PC-3 (cell line): ENCODE data around the gene SLC25A17. TPM values are rescaled to one million over a fixed set of nuclear protein-coding genes. Genes with fewer than 3 reads are reported as not detected.
"Not testable (repeated sequence)": the region's sequence is repeated elsewhere in the genome, so short reads cannot be mapped to it uniquely, and the experiment has no call there.

Source experiments
- ATAC-seq: fragments of 200-7000 bp; cut with Tn5 transposase; 2 replicates; pipeline ENCODE4 v1.9.1; 2020; ENCODE audit warnings: mild to moderate bottlenecking, moderate library complexity
- BruUV-seq: library from RNA; stranded (reverse); fragments of 400-500 nt; replicated peaks from 2 replicates; lab custom pipeline; 2021; lab: Mats Ljungman, UMichigan
- CTCF ChIA-PET: fragments of 300-600 bp; sonication (Branson Sonifier 250); formaldehyde crosslinking; loops from one replicate; lab custom pipeline; 2022; ENCODE audit warnings: antibody characterized with exemption; lab: Charles Lee
- POLR2A ChIA-PET: fragments of 300-600 bp; sonication (Branson Sonifier 250); formaldehyde crosslinking; loops from one replicate; lab custom pipeline; 2022; ENCODE audit warnings: antibody characterized with exemption; ENCODE audit not compliant: unreplicated experiment; lab: Charles Lee
- DNase-seq: peaks from one replicate; pipeline ENCODE4 v3.0.0-alpha.2; 2015
- H2AFZ ChIP-seq: fragments of 300-600 bp; sonication (generic); 2 replicates; pipeline ENCODE4 v1.6.0; 2016; ENCODE audit warnings: antibody characterized with exemption, low read length
- H3F3A ChIP-seq: fragments of 300-600 bp; sonication (generic); one replicate; pipeline ENCODE4 v1.6.0; 2017; ENCODE audit warnings: antibody characterized with exemption, low read length, control low read depth, mild to moderate bottlenecking; ENCODE audit not compliant: unreplicated experiment
- H3K27ac ChIP-seq: fragments of 300-600 bp; sonication (generic); 2 replicates; pipeline ENCODE4 v1.5.1; 2016; ENCODE audit warnings: mild to moderate bottlenecking, low read length
- H3K27me3 ChIP-seq: fragments of 300-600 bp; sonication (generic); 2 replicates; pipeline ENCODE4 v1.6.1; 2016; ENCODE audit warnings: low read length, mixed read lengths
- H3K36me3 ChIP-seq: fragments of 300-600 bp; sonication (generic); 2 replicates; pipeline ENCODE4 v1.6.1; 2016; ENCODE audit warnings: low read depth, mixed run types, low read length, mixed read lengths
- H3K4me1 ChIP-seq: fragments of 300-600 bp; sonication (generic); 2 replicates; pipeline ENCODE4 v1.5.1; 2016; ENCODE audit warnings: low read length; ENCODE audit not compliant: insufficient read depth
- H3K4me2 ChIP-seq: fragments of 300-600 bp; sonication (generic); 2 replicates; pipeline ENCODE4 v1.6.0; 2016; ENCODE audit warnings: low read length
- H3K4me3 ChIP-seq: fragments of 300-600 bp; sonication (generic); 2 replicates; pipeline ENCODE4 v1.5.1; 2016; ENCODE audit warnings: mild to moderate bottlenecking, low read length, mixed read lengths
- H3K79me2 ChIP-seq: fragments of 300-600 bp; sonication (generic); 2 replicates; pipeline ENCODE4 v1.6.1; 2017; ENCODE audit warnings: low read length, mixed read lengths
- H3K9ac ChIP-seq: fragments of 300-600 bp; sonication (generic); 2 replicates; pipeline ENCODE4 v1.6.0; 2016; ENCODE audit warnings: mild to moderate bottlenecking, low read length
- H3K9me2 ChIP-seq: fragments of 300-600 bp; sonication (generic); replicated peaks from 2 replicates; pipeline ENCODE4 v1.6.1; 2016; ENCODE audit warnings: mixed run types, low read length, mixed read lengths
- H3K9me3 ChIP-seq: fragments of 300-600 bp; sonication (generic); 2 replicates; pipeline ENCODE4 v1.6.1; 2016; ENCODE audit warnings: low read length, mixed read lengths
- H4K20me1 ChIP-seq: fragments of 300-600 bp; sonication (generic); 2 replicates; pipeline ENCODE4 v1.6.1; 2016; ENCODE audit warnings: low read length, mixed read lengths
- CTCF ChIP-seq: fragments of 300-600 bp; sonication (generic); conservative IDR thresholded peaks from 2 replicates; pipeline ENCODE4 v1.5.1; 2017; ENCODE audit warnings: antibody characterized with exemption, low read depth, mild to moderate bottlenecking, low read length
- EZH2 ChIP-seq: fragments of 300-600 bp; sonication (generic); IDR thresholded peaks from one replicate; pipeline ENCODE4 v1.6.1; 2017; ENCODE audit warnings: antibody characterized with exemption, mild to moderate bottlenecking, low read length; ENCODE audit not compliant: unreplicated experiment
- EZH2phosphoT487 ChIP-seq: fragments of 300-600 bp; sonication (generic); IDR thresholded peaks from 2 replicates; pipeline ENCODE4 v1.6.1; 2018; ENCODE audit warnings: mild to moderate bottlenecking, antibody characterized with exemption, low read length, borderline replicate concordance
- intact Hi-C: fragments of 100-400 bp; cut with micrococcal nuclease; formaldehyde crosslinking; loops from 2 replicates; pipeline ENCODE4 v1.9.0; 2023
- total RNA-seq: library from RNA; depleted of rRNA; stranded (reverse); fragments of >200 nt; gene quantifications from 2 replicates; pipeline ENCODE4 v1.2.3, GENCODE V29; 2014

Gene SLC25A17
- total RNA-seq, 1 experiment from 2014 or later = 18.3 TPM

- H3K9me3 ChIP-seq = no peaks in the 10 kb centered on the region
- ChIA-PET POLR2A (no interaction called here), CTCF (no interaction called here)
- H3K4me1 ChIP-seq = peaks cover 33% of the 10 kb centered on the region
- no peak for ATAC-seq
- no peak overlapping the region for H2AFZ ChIP-seq
- H3K27ac ChIP-seq = no peak overlapping the region
- peak overlapping the region; percentile 95 for H3K4me2 ChIP-seq
- no peak for DNase-seq
- peaks cover 5% of the 10 kb centered on the region; the same call in 1 of the 2 replicates for H3K36me3 ChIP-seq
- H3K79me2 ChIP-seq = peaks cover 95% of the 10 kb centered on the region
- TF ChIP-seq EZH2 = no peak
- TF ChIP-seq EZH2phosphoT487 = no peak
- TF ChIP-seq CTCF = no peak
- peak overlapping the region; percentile 82 for H3K4me3 ChIP-seq
- H3K9ac ChIP-seq = peak overlapping the region; percentile 98
- intact Hi-C loops = no loop called here
- no TSS peak for BruUV-seq
- H3K9me2 ChIP-seq = no peaks in the 10 kb centered on the region
- no peaks in the 10 kb centered on the region for H3K27me3 ChIP-seq
- H4K20me1 ChIP-seq = peaks cover 22% of the 10 kb centered on the region; the same call in 1 of the 2 replicates
- no peaks in the 10 kb centered on the region for H3F3A ChIP-seq
Measured at GRCh38 chr22:40855071-40855978, 36.2 kb upstream of the SLC25A17 start.

DNA sequence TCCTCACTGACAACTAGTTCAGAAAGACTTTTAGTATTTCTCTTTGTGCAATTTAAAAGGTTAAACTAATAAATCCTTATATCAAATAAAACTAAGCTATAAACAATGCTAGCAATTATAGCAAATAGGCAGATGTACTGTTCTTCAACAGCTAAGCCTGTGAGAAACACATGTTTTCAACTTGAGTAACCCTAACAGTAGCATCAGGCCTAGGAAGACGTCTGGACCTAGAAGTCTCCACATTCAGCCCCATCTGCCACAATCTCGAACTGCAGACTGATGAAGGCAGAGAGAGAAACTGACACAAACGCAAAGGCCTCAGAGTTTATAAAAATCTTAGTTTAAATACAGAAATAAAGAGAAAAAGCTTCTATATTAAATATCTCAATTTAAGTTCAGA lies 34.8 kb upstream of the SLC25A17 start:
- ATAC-seq (no peak), DNase-seq (no peak)
- H3K9me3 ChIP-seq = no peaks in the 10 kb centered on the region
- no peaks in the 10 kb centered on the region for H3K9me2 ChIP-seq
- intact Hi-C loops = no loop called here
- H3K79me2 ChIP-seq = peaks cover 94% of the 10 kb centered on the region
- peaks cover 33% of the 10 kb centered on the region for H3K4me1 ChIP-seq
- no TSS peak for BruUV-seq
- H3K27me3 ChIP-seq = no peaks in the 10 kb centered on the region
- no peak overlapping the region for H2AFZ ChIP-seq
- ChIA-PET POLR2A (interaction anchor here (0.6 kb wide), 1 partner anchor 97 kb away, joined by 3 read pairs; the partner anchor contains the start of gene RBX1), CTCF (no interaction called here)
- TF ChIP-seq EZH2phosphoT487 (no peak), CTCF (no peak), EZH2 (no peak)
- H3K4me3 ChIP-seq = peak overlapping the region; percentile 82
- peak overlapping the region; percentile 98; the same call in 1 of the 2 replicates for H3K9ac ChIP-seq
- H3F3A ChIP-seq = no peaks in the 10 kb centered on the region
- peak overlapping the region; percentile 95 for H3K4me2 ChIP-seq
- no peak overlapping the region for H3K27ac ChIP-seq
- H3K36me3 ChIP-seq = peaks cover 11% of the 10 kb centered on the region; the same call in 1 of the 2 replicates
- peaks cover 22% of the 10 kb centered on the region; the same call in 1 of the 2 replicates for H4K20me1 ChIP-seq

- TF ChIP-seq EZH2 (no peak), CTCF (no peak), EZH2phosphoT487 (no peak)
- Histone ChIP-seq H3K36me3 (peaks cover 14% of the 10 kb centered on the region; the same call in 1 of the 2 replicates), H2AFZ (no peak overlapping the region), H3F3A (no peaks in the 10 kb centered on the region), H3K4me3 (peak overlapping the region; percentile 82), H3K27ac (no peak overlapping the region), H3K27me3 (no peaks in the 10 kb centered on the region), H3K9me2 (no peaks in the 10 kb centered on the region), H3K9ac (no peak overlapping the region), H3K4me2 (peak overlapping the region; percentile 95), H3K9me3 (no peaks in the 10 kb centered on the region), H3K4me1 (peaks cover 33% of the 10 kb centered on the region), H3K79me2 (peaks cover 88% of the 10 kb centered on the region), H4K20me1 (peaks cover 22% of the 10 kb centered on the region; the same call in 1 of the 2 replicates)
- ChIA-PET CTCF (interaction anchor here (0.5 kb wide), 1 partner anchor 38 kb away, joined by 4 read pairs; no protein-coding TSS in a partner anchor), POLR2A (interaction anchor here (0.6 kb wide), 1 partner anchor 98 kb away, joined by 3 read pairs; the partner anchor contains the start of gene RBX1)
- no peak for DNase-seq
- ATAC-seq = no peak
- BruUV-seq = no TSS peak
- intact Hi-C loops = no loop called here
Measured at GRCh38 chr22:40853333-40853732, 34.2 kb upstream of the SLC25A17 start.

DNA sequence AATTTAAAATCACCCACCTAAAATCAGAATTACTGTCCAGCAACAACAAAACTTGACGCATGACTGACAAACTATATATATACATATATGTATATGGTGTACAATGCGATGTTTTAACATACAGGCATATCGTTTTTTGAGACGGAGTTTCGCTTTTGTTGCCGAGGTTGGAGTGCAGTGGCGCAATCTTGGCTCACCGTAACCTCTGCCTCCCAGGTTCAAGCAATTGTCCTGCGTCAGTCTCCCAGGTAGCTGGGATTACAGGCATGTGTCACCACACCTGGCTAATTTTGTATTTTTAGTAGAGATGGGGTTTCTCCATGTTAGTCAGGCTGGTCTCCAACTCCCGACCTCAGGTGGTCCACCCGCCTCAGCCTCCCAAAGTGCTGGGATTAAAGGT lies 26.7 kb upstream of the SLC25A17 start:
- intact Hi-C loops = not testable (repeated sequence)

More for the DNA sequence above, 26.7 kb upstream of the SLC25A17 start:
- H3K4me1 ChIP-seq = peaks cover 12% of the 10 kb centered on the region
- peaks cover 30% of the 10 kb centered on the region for H3K36me3 ChIP-seq
- H3K4me3 ChIP-seq, H4K20me1 ChIP-seq, DNase-seq, H3F3A ChIP-seq, H3K4me2 ChIP-seq, H2AFZ ChIP-seq, CTCF ChIA-PET, H3K9me2 ChIP-seq, H3K27ac ChIP-seq, H3K27me3 ChIP-seq, H3K9ac ChIP-seq, H3K9me3 ChIP-seq, BruUV-seq, ATAC-seq: not testable (repeated sequence)
- peaks cover 57% of the 10 kb centered on the region for H3K79me2 ChIP-seq
- POLR2A ChIA-PET = interaction anchor here (0.7 kb wide), 1 partner anchor 16 kb away, joined by 6 read pairs; no protein-coding TSS in a partner anchor
